DMS 273 (cell line): Measurements from ENCODE around the gene POFUT2.
A peak's percentile ranks its signal among the peaks of the same experiment; 100 is the strongest.

ENCODE experiments used
- DNase-seq: peaks from one replicate; lab custom pipeline; 2025; ENCODE audit not compliant: unreplicated experiment; lab: John Stamatoyannopoulos, UW

The POFUT2 gene, protein sequence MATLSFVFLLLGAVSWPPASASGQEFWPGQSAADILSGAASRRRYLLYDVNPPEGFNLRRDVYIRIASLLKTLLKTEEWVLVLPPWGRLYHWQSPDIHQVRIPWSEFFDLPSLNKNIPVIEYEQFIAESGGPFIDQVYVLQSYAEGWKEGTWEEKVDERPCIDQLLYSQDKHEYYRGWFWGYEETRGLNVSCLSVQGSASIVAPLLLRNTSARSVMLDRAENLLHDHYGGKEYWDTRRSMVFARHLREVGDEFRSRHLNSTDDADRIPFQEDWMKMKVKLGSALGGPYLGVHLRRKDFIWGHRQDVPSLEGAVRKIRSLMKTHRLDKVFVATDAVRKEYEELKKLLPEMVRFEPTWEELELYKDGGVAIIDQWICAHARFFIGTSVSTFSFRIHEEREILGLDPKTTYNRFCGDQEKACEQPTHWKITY

DNA sequence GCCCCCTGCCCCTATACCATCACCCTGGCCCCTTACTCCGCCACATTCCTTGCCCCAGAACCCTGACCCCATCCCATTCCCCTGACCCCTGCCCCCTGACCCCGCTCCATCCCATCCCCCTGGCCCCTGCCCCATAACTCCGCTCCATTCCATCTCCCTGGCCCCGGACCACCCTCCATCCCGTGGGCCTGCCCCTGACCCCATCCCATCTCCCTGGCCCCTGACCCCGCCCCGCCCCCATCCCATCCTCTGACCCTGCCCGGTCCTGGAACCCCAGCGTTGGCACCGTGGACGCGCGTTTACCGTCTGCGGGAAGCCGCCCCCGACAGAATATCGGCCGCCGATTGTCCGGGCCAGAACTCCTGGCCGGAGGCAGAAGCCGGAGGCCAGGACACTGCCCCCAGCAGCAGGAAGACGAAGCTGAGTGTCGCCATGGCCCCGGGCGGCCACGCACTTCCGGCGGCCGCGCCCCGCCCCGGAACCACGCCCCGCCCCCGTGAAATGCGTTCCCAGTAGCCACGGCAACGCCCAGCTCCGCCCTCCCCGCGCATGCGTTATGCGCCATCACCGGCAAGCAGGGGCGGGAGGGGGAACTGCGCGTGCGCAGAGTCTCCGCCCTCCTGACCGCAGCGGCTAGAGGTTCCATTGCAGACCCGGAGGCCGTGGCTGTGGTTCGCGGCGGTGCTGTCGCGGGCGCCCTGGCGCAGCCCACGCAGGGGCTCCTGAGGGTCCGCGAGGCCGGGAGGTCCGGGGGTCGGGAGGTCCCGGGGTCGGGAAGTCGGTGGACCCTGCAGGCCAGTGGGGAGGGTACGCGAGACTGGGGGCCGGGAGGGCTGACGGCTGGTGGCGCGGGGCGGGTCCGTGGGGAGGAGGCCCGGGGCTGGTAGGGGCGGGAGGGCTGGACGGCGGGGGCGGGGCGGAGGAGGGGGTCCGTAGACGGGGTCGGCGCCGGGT is at the start of gene POFUT2:
Gene POFUT2 (minus strand): TSS at position 458 of the 954 bp plus-strand sequence. CDS start 24 bp downstream, at position 434.
- peak; percentile 97 for DNase-seq

DNA sequence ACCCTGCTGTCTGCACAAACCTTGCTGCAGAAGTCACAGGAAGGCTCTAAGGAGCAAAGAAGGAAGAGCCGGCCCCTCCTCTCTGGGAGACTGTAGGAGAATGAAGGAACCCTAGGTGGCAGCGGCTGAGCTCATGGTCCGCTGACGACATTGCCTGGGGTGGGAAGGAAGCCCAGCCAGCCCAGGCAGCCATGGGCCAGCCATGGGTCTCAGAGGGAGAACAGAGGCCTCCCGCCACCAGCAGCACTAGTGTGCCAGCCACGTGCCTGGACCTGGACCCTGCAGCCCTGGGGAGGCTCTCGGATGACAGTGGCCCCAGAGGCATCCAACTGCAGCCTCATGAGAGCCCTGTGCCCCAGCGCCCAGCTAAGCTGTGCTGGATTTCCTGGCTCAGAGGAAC is 49.2 kb upstream of the POFUT2 start:
- no peak for DNase-seq

- no peak for DNase-seq
Observed at GRCh38 chr21:45336535-45336810, 48.8 kb upstream of the POFUT2 start.

DNA sequence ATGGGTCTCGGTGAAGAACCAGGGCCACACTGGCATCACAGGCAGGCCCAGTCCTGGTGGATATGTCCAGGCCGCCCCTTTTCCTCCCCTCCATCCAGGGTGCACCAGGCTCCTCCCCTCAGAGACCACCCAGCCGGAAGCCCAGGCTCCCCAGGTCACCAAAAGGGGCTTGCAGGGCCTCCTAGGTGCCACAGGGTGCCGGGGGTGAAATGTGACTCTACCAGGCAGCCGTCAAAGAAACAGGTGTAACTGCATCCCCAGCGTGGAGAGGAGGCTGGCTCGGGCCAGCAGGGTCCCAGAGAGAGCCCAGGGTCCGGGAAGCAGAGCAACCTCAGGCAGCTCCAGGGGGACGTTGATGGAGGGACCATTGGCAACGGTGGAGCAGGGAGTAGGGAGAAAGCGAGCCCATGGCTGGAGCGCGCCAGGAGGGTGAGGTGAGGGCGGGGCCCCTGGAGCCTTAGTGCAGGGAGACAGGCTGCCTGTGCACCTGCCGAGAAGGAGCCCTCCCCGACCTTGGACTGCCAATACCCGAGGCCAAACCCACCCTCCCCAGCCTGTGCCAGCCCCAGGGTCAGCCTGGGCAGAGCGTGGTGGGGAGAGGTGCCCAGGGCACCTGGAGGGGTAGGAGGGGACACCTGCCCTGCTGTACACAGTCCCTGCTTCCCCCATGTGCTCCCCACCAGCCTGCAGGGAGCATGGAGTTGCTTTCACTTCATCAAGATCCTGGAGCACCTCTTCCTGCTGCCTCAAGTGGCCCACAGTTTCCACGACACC is 48.3 kb upstream of the POFUT2 start:
- no peak for DNase-seq

- DNase-seq = no peak
Observed at GRCh38 chr21:45335151-45335760, 47.6 kb upstream of the POFUT2 start.

DNA sequence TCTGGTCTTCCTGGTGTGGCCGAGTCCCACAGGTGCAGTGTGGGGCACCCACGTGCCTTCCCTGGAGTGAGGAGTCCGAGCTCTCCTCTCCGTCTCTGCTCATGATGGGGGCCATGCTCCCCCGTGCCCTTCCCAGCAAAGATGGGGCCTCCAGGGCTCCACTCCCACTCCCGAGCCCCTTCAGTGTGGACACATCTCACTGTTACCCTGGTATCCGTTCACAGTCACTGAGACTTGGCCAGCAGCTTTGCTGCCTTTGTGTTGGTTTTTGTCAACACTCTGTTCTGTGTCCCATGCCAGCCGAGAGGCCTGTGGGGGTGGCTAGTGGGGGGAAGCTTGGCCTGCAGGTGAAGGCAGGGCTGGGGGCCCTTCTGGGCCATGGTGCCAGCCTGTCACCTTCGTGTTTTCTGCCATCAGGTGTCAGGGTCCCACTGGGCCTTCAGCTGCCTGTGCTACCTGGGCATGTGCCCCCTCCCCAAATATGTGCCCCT is 46.9 kb upstream of the POFUT2 start:
- no peak for DNase-seq

- DNase-seq = no peak
Observed at GRCh38 chr21:45334134-45334533, 46.4 kb upstream of the POFUT2 start.

- DNase-seq = peak; percentile 32
Observed at GRCh38 chr21:45333583-45334121, 46.0 kb upstream of the POFUT2 start.

DNA sequence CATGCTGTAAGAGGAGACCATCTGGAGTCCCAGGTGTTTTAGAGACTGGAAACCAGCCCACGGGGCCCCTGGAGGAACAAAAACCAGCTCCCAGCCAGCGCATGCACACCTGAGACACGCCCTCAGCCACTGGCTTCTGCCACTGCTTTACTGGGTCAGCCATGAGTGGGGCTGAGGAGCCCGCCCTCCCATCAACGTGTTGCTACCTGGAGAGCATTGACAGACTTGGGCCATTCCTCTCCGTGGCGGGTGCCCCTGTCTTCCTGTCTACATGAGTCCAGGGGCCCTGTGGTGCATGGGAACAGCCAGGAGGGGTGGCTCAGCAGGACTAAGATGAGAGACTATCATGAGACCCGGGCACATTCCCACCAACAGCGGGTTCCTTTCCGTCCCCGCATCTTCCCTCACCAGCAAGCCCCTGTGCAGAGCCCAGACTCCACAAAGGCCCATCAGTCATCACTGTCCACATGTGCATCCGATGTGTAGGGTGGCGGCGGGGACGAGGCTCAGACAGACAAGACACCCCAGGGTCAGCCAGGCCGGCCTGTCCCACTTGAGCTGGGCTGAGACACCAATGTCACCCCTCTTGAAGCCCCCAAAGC is 45.4 kb upstream of the POFUT2 start:
- peak; percentile 60 for DNase-seq

DNA sequence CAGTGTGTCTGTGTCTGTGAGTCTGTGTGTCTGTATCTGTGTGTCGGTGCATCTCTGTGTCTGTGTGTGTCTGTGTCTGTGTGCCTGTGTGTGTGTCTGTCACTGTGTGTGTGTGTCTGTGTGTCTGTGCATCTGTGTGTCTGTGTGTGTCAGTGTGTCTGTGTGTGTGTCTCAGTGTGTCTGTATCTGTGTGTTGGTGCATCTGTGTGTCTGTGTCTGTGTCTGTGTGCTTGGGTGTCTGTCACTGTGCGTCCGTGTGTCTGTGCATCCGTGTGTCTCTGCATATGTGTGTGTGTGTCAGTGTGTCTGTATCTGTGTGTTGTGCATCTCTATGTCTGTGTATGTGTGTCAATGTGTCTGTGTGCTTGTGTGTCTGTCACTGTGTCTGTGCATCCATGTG is 44.7 kb upstream of the POFUT2 start:
- no peak for DNase-seq

GRCh38 chr21:45331531-45332147 is 43.9 kb upstream of the POFUT2 start:
- DNase-seq = no peak

GRCh38 chr21:45330851-45331261 is 43.2 kb upstream of the POFUT2 start:
- no peak for DNase-seq

DNA sequence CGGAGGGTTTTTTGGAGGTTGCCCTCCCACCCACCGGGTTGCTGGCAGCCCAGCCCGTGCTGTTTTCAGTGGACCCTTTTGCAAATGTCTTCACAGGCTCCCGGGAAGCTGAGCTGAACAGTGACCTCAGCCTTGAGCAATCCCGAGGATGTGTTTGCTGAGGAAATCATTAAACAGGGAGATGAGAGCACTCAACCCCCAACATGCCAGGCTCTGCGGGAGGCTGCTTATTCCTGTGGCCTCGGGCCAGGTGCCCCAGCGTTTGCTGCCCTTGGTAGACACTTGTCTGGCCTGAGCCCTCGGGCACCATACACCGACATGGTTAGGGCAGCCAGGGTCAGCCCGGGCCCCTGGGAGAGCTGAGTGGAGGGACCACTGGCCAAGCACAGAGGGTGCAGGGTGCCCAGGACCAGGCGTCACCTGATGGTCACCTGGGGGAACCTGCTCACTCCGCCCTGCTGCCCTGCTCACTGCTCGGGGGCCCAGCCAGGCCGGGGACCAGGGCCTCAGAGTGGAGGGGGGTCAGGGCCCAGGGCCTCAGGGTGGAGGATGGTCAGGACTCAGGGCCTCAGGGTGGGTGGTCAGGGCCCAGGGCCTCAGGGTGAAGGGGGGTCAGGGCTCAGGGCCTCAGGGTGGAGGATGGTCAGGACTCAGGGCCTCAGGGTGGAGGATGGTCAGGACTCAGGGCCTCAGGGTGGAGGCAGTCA is 42.5 kb upstream of the POFUT2 start:
- DNase-seq = peak; percentile 68

GRCh38 chr21:45329261-45330074 is 41.8 kb upstream of the POFUT2 start:
- no peak for DNase-seq

DNA sequence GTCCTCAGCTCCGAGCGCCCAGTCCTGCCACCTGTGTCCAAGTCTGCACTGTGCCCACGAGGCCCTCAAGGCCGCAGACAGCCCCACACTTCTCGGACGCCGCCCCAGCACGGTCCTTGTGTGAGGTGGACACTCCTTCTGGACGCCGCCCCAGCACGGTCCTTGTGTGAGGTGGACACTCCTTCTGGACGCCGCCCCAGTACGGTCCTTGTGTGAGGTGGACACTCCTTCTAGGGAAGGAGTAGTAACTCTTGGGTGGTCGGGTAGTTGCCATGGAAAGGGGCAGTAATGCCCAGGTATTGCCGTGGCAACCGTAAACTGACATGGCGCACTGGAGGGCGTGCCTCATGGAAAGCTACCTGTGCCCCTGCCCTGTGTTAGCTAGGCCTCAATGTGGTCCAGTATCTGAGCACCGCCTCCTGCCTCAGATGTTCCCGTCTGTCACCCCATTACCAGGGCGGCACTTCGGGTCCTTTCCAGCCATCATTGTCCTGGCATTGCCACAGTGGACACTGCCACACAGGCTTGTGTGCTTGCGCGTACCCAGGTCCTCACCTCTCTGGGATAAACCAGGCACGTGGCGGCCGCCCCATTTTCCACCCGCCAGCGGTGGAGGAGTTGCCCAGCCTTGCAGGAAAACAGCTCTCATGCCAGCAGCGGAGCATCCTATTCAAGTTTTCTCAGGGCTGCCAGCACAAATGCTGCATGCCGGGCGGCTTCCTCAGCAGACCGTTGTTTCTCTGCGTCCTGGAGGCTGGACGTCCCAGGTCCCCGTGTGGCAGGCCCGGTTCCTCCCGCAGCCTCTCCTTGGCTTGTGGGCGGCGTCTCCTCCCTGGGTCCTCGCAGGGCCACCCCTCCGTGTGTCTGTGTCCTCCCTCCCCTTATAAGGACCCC is 40.8 kb upstream of the POFUT2 start:
- DNase-seq = no peak

- no peak for DNase-seq
Observed at GRCh38 chr21:45327441-45328197, 39.9 kb upstream of the POFUT2 start.
